GM12878 (cell line): ENCODE measurements around the gene ASB7. TPM values are rescaled to one million over a fixed set of nuclear protein-coding genes. Genes with fewer than 3 reads are reported as not detected.

Experiments
- ATAC-seq: fragments of 200-7000 bp; cut with Tn5 transposase; 3 replicates; pipeline ENCODE4 v1.9.1; 2020; ENCODE audit warnings: mild to moderate bottlenecking, moderate library complexity
- BruUV-seq: library from RNA; stranded (reverse); fragments of 400-500 nt; replicated peaks from 2 replicates; lab custom pipeline; 2021; lab: Mats Ljungman, UMichigan
- CTCF ChIA-PET: fragments of 300-600 bp; sonication (Branson Sonifier 250); formaldehyde crosslinking; extraction: SDS; loops from one replicate; lab custom pipeline; 2021; ENCODE audit warnings: inconsistent platforms; lab: Yijun Ruan, JAX
- POLR2A ChIA-PET: fragments of 350-600 bp; formaldehyde crosslinking; extraction: SDS; loops from one replicate; lab custom pipeline; 2021; ENCODE audit warnings: inconsistent platforms; lab: Charles Lee
- RAD21 ChIA-PET: fragments of 300-600 bp; sonication (Branson Sonifier 250); formaldehyde crosslinking; loops from one replicate; lab custom pipeline; 2023; ENCODE audit warnings: antibody characterized with exemption; ENCODE audit not compliant: unreplicated experiment; lab: Charles Lee
- SMC1A ChIA-PET: fragments of 300-600 bp; sonication (Branson Sonifier 250); formaldehyde crosslinking; loops from one replicate; lab custom pipeline; 2023; ENCODE audit not compliant: unreplicated experiment, uncharacterized antibody; lab: Charles Lee
- DNase-seq: peaks from one replicate; pipeline ENCODE4 v3.0.0-alpha.2; 2011; ENCODE audit warnings: low read depth, low spot score
- FAIRE-seq: peaks from 3 replicates; lab custom pipeline; 2011; peaks lifted over from hg19 to GRCh38; lab: Jason Lieb, UNC
- H2AFZ ChIP-seq: 2 replicates; pipeline ENCODE4 v1.6.0; 2011; ENCODE audit warnings: low read depth, low read length, control low read depth; ENCODE audit not compliant: control insufficient read depth
- H3K27ac ChIP-seq: 2 replicates; pipeline ENCODE4 v1.5.1; 2011; ENCODE audit warnings: control low read depth; ENCODE audit not compliant: control insufficient read depth, insufficient read depth
- H3K27me3 ChIP-seq, 2 experiments: replicated peaks in 1 of 2; 2 replicates each; pipeline versions ENCODE4 v1.6.0 to v1.6.1; 2011; ENCODE audit warnings: low read length in 1 of 2; ENCODE audit not compliant: control insufficient read depth in 2 of 2, insufficient read depth in 2 of 2
- H3K36me3 ChIP-seq, 2 experiments: 2 replicates each; pipeline ENCODE4 v1.5.1; 2011; ENCODE audit warnings: low read length in 1 of 2; ENCODE audit not compliant: control insufficient read depth in 2 of 2, insufficient read depth in 2 of 2
- H3K4me1 ChIP-seq: 2 replicates; pipeline ENCODE4 v1.6.1; 2011; ENCODE audit warnings: mild to moderate bottlenecking, low read length, moderate library complexity, mixed read lengths; ENCODE audit not compliant: control insufficient read depth, insufficient read depth
- H3K4me2 ChIP-seq: 2 replicates; pipeline ENCODE4 v1.6.0; 2011; ENCODE audit warnings: control low read depth; ENCODE audit not compliant: control insufficient read depth, insufficient read depth
- H3K4me3 ChIP-seq: fragments of 200-600 bp; sonication (generic); 2 replicates; pipeline ENCODE4 v1.5.1; 2016
- H3K79me2 ChIP-seq: 2 replicates; pipeline ENCODE4 v1.6.0; 2011; ENCODE audit warnings: low read length; ENCODE audit not compliant: control insufficient read depth, insufficient read depth
- H3K9ac ChIP-seq: 2 replicates; pipeline ENCODE4 v1.8.0; 2011; ENCODE audit warnings: low read length, control low read depth, mixed read lengths; ENCODE audit not compliant: control insufficient read depth, insufficient read depth
- H3K9me3 ChIP-seq: replicated peaks from 3 replicates; pipeline ENCODE4 v1.5.1; 2011; ENCODE audit warnings: mild to moderate bottlenecking, low read length; ENCODE audit not compliant: control insufficient read depth, insufficient read depth
- H4K20me1 ChIP-seq: 2 replicates; pipeline ENCODE4 v1.6.0; 2011; ENCODE audit not compliant: control insufficient read depth, insufficient read depth
- ELK1 ChIP-seq: IDR thresholded peaks from 2 replicates; pipeline ENCODE4 v1.6.1; 2012; ENCODE audit warnings: low read depth, low read length, improper control_type of control experiment
- MEF2B ChIP-seq: fragments of 450-650 bp; IDR thresholded peaks from 2 replicates; pipeline ENCODE4 v1.6.1; 2018; ENCODE audit warnings: mild to moderate bottlenecking, moderate library complexity; ENCODE audit not compliant: partially characterized antibody, poor library complexity, severe bottlenecking
- MTA2 ChIP-seq: fragments of 450-650 bp; IDR thresholded peaks from 2 replicates; pipeline ENCODE4 v1.6.1; 2016; ENCODE audit warnings: low read depth, mild to moderate bottlenecking, moderate library complexity
- NFYB ChIP-seq: IDR thresholded peaks from 2 replicates; pipeline ENCODE4 v1.6.1; 2011; ENCODE audit warnings: low read depth, mild to moderate bottlenecking, low read length, improper control_type of control experiment, moderate library complexity; ENCODE audit not compliant: insufficient read depth
- TCF3 ChIP-seq: IDR thresholded peaks from 2 replicates; pipeline ENCODE4 v1.6.1; 2012; ENCODE audit warnings: low read depth, mild to moderate bottlenecking, low read length, borderline replicate concordance; ENCODE audit not compliant: insufficient read depth
- WGBS: methylation state at CpG from one replicate; pipeline ENCODE4 v1.1.6; 2016; ENCODE audit warnings: low lambda C conversion rate; ENCODE audit not compliant: insufficient replicate concordance, insufficient coverage; ENCODE audit errors: missing lambda C conversion rate; 5-methylcytosine and 5-hydroxymethylcytosine counted together
- in situ Hi-C: fragments of 300-500 bp; cut with MboI; formaldehyde crosslinking; loops from 9 replicates; pipeline ENCODE4 v1.14.3; 2018; ENCODE audit warnings: mixed read lengths
- intact Hi-C: fragments of 100-400 bp; cut with micrococcal nuclease; formaldehyde crosslinking; loops from one replicate; pipeline ENCODE4 v1.14.2; 2022; ENCODE audit not compliant: unreplicated experiment
- polyA plus RNA-seq, 11 experiments: library from polyadenylated mRNA; depleted of rRNA in 4 of 11; unstranded in 6 of 11; stranded (reverse) in 5 of 11; fragments of >200 nt; fragmentation: Nextera tagmentation in 4 of 11; fragmentation: Illumina TruSeq in 1 of 11; extraction: Ambion mirVana in 4 of 11; extraction: Trizol in 1 of 11; gene quantifications; 1 replicate in 1 of 11; 2 replicates in 10 of 11; pipeline versions ENCODE4 v1.2.1 to v1.2.3, GENCODE V29; 2011 to 2016; ENCODE audit warnings: inconsistent platforms in 2 of 11, missing spikeins in 2 of 11, low read depth in 1 of 11
- total RNA-seq, 4 experiments: library from RNA; depleted of rRNA in 3 of 4; stranded (reverse); fragments of >200 nt in 3 of 4; fragmentation: Illumina TruSeq in 1 of 4; extraction: Trizol in 1 of 4; gene quantifications; 2 replicates each; pipeline versions ENCODE4 v1.2.1 to v1.2.3, GENCODE V29; 2013 to 2021

The ASB7 gene
- total and polyA plus RNA-seq, 10 of the 15 experiments (the other 5 are each of a cell fraction or from before 2014, with no cell fraction given) = 2.7 to 13.9 (median 8.6) TPM

DNA sequence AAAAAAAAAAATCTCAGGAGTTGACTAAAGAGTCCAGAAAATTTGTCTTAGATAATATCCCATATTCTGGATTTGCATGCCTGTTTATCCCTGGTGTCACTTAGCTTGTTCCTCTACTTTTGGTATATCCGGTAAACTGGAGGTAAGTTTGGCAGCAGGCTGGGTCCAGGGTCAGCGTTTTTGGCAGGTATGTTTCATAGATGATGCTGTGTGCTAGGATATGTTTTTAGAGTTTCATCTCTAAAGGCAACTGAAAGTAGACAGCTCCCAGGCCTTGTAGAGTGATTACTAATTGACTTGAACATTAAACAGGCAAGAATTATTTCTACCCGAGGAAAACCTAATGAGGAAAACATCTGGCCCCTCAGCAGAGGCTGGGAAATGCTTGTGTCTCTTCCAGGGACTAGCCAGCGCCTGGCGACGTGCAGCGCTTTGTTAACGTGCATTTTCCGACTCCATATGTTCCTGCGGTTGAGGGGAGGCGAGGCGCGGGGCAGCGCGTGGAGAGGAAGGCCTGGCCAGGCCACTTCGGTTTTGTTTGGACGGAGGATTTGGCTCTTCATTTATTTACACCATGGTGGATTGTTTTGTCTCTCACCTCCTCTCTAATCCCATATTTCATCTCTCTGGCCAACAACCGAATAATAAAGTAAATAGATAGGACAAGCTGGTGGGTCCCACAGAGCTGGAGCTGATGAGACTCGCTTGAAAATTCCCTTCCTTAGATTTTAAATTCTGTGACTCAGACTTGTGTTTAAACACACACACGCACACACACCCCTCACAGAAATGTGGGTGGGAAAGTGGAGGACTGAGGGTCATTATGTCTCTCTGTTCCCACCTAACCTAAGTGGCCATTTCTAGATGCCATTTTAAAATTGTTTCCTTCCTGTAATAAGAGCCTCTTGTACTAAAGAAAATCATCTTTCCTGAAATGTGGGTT is 65.3 kb downstream of the ASB7 start:
- Histone ChIP-seq H3K27me3 (no peaks in the 10 kb centered on the region), H3K27ac (no peak overlapping the region), H3K4me2 (no peak overlapping the region), H2AFZ (no peak overlapping the region), H3K4me3 (no peak overlapping the region), H4K20me1 (no peaks in the 10 kb centered on the region), H3K36me3 (no peaks in the 10 kb centered on the region), H3K4me1 (no peaks in the 10 kb centered on the region), H3K9me3 (no peaks in the 10 kb centered on the region), H3K9ac (no peak overlapping the region), H3K79me2 (no peaks in the 10 kb centered on the region)
- 55% methylated on average over 20 of the region's 20 CpGs for WGBS
- DNase-seq (no peak), FAIRE-seq (no peak), ATAC-seq (no peak)
- TF ChIP-seq MTA2 = no peak
- no peak for TF ChIP-seq ELK1
- no peak for TF ChIP-seq TCF3
- no peak for TF ChIP-seq MEF2B
- no peak for TF ChIP-seq NFYB
- ChIA-PET POLR2A (interaction anchor here (0.6 kb wide), 1 partner anchor 210 kb away, joined by 3 read pairs; no protein-coding TSS in a partner anchor), CTCF (no interaction called here), RAD21 (no interaction called here), SMC1A (interaction anchor here (0.9 kb wide), 1 partner anchor 205 kb away, joined by 3 read pairs; no protein-coding TSS in a partner anchor)
- in situ Hi-C loops (no loop called here), intact Hi-C loops (no loop called here)
- no TSS peak for BruUV-seq
